HepG2 (cell line): ENCODE measurements around the gene RRAS2. TPM values are rescaled to one million over a fixed set of nuclear protein-coding genes. Genes with fewer than 3 reads are reported as not detected.

ENCODE experiments used
- ATAC-seq: fragments of 200-7000 bp; cut with Tn5 transposase; 3 replicates; pipeline ENCODE4 v1.9.1; 2020; ENCODE audit warnings: mild to moderate bottlenecking, moderate library complexity
- BruUV-seq: library from RNA; stranded (reverse); fragments of 400-500 nt; replicated peaks from 2 replicates; lab custom pipeline; 2021; lab: Mats Ljungman, UMichigan
- CTCF ChIA-PET: fragments of 300-600 bp; formaldehyde crosslinking; extraction: SDS; loops from one replicate; lab custom pipeline; 2021; ENCODE audit warnings: low total read pairs, inconsistent platforms, low intra/inter-chr PET ratio; lab: Yijun Ruan, JAX
- POLR2A ChIA-PET: fragments of 350-600 bp; sonication (Branson Sonifier 250); formaldehyde crosslinking; loops from one replicate; lab custom pipeline; 2020; ENCODE audit warnings: antibody characterized with exemption, inconsistent platforms; lab: Yijun Ruan, JAX
- DNase-seq: peaks from one replicate; pipeline ENCODE4 v3.0.0-alpha.2; 2015; ENCODE audit warnings: low spot score
- FAIRE-seq: peaks from 3 replicates; lab custom pipeline; 2011; peaks lifted over from hg19 to GRCh38; lab: Jason Lieb, UNC
- H2AFZ ChIP-seq: one replicate; pipeline ENCODE4 v1.6.1; 2011; ENCODE audit warnings: low read length, inconsistent platforms
- H3K27ac ChIP-seq: fragments of 300-600 bp; 3 replicates; pipeline ENCODE4 v1.8.0; 2011; ENCODE audit warnings: mixed run types, mild to moderate bottlenecking, mixed read lengths, low read length, inconsistent platforms; ENCODE audit not compliant: insufficient read depth; ENCODE audit errors: extremely low read length
- H3K27me3 ChIP-seq, 2 experiments: fragments of 200-600 bp in 1 of 2; 2 replicates in 1 of 2; 3 replicates in 1 of 2; pipeline versions ENCODE4 v1.6.0 to v1.8.0; 2011; ENCODE audit warnings: low read length in 2 of 2, mild to moderate bottlenecking in 2 of 2, moderate library complexity in 2 of 2, inconsistent platforms in 1 of 2; ENCODE audit not compliant: insufficient read depth in 2 of 2, control insufficient read depth in 1 of 2
- H3K36me3 ChIP-seq, 2 experiments: fragments of 200-600 bp in 1 of 2; replicated peaks in 1 of 2; 2 replicates in 1 of 2; 3 replicates in 1 of 2; pipeline versions ENCODE4 v1.5.1 to v1.8.0; 2011; ENCODE audit warnings: low read length in 2 of 2, inconsistent platforms in 1 of 2; ENCODE audit not compliant: insufficient read depth in 2 of 2, control insufficient read depth in 1 of 2
- H3K4me1 ChIP-seq: 2 replicates; pipeline ENCODE4 v1.5.1; 2012; ENCODE audit warnings: low read length, inconsistent platforms; ENCODE audit not compliant: insufficient read depth
- H3K4me2 ChIP-seq: 2 replicates; pipeline ENCODE4 v1.6.0; 2011; ENCODE audit warnings: low read depth, low read length, inconsistent platforms
- H3K4me3 ChIP-seq, 3 experiments: fragments of 200-600 bp in 1 of 3; sonication (generic), shearing (Covaris generic) in 1 of 3; replicated peaks in 1 of 3; 2 replicates each; pipeline ENCODE4 v1.5.1; 2011 to 2016; ENCODE audit warnings: low read length in 3 of 3, inconsistent platforms in 2 of 3, low read depth in 2 of 3, mild to moderate bottlenecking in 2 of 3, control low read depth in 1 of 3, mixed read lengths in 1 of 3; ENCODE audit not compliant: insufficient read depth in 1 of 3
- H3K79me2 ChIP-seq: one replicate; pipeline ENCODE4 v1.6.1; 2011; ENCODE audit warnings: low read length, inconsistent platforms; ENCODE audit not compliant: insufficient read depth
- H3K9ac ChIP-seq: 2 replicates; pipeline ENCODE4 v1.6.0; 2011; ENCODE audit warnings: mild to moderate bottlenecking, low read depth, low read length, inconsistent platforms; ENCODE audit not compliant: insufficient read depth
- H3K9me3 ChIP-seq: 2 replicates; pipeline ENCODE4 v1.5.1; 2012; ENCODE audit warnings: mild to moderate bottlenecking, low read length
- H4K20me1 ChIP-seq: 2 replicates; pipeline ENCODE4 v1.6.0; 2011; ENCODE audit warnings: inconsistent platforms, mild to moderate bottlenecking, low read length, moderate library complexity; ENCODE audit not compliant: insufficient read depth
- CHCHD3 ChIP-seq: sonication (generic); formaldehyde crosslinking; IDR thresholded peaks from 2 replicates; pipeline ENCODE4 v1.8.0; 2022; ENCODE audit warnings: mild to moderate bottlenecking, missing genetic modification reagents, moderate library complexity
- MIXL1 ChIP-seq: IDR thresholded peaks from 2 replicates; pipeline ENCODE4 v1.6.1; 2016
- MXI1 ChIP-seq: IDR thresholded peaks from 3 replicates; pipeline ENCODE4 v1.6.1; 2012; ENCODE audit warnings: low read depth, low read length, inconsistent platforms, borderline replicate concordance
- REPIN1 ChIP-seq: sonication (generic); formaldehyde crosslinking; IDR thresholded peaks from 2 replicates; pipeline ENCODE4 v1.8.0; 2022; ENCODE audit warnings: missing genetic modification reagents, low read depth, mild to moderate bottlenecking, borderline replicate concordance
- TGIF2 ChIP-seq: IDR thresholded peaks from 2 replicates; pipeline ENCODE4 v1.6.1; 2016; ENCODE audit warnings: control low read depth, missing compliant biosample characterization
- ZKSCAN5 ChIP-seq: sonication (generic); formaldehyde crosslinking; IDR thresholded peaks from 2 replicates; pipeline ENCODE4 v1.5.1; 2020; ENCODE audit warnings: mild to moderate bottlenecking, missing genetic modification reagents
- WGBS: methylation state at CpG from one replicate; pipeline ENCODE4 v1.1.6; 2017; ENCODE audit warnings: low lambda C conversion rate; 5-methylcytosine and 5-hydroxymethylcytosine counted together
- in situ Hi-C: cut with HindIII; loops from 2 replicates; pipeline ENCODE4 v1.10.0; 2017; ENCODE audit warnings: low pct_unique_long_range_greater_than_20kb; ENCODE audit not compliant: extremely low pct_ligation_motif_present
- intact Hi-C: fragments of 100-400 bp; cut with micrococcal nuclease; formaldehyde crosslinking; loops from one replicate; pipeline ENCODE4 v1.10.0; 2022; ENCODE audit not compliant: unreplicated experiment
- polyA plus RNA-seq, 8 experiments: library from polyadenylated mRNA; depleted of rRNA in 3 of 8; stranded (reverse) in 7 of 8; unstranded in 1 of 8; fragments of >200 nt; fragmentation: Illumina TruSeq in 4 of 8; extraction: Trizol in 4 of 8; gene quantifications; 2 replicates each; pipeline versions ENCODE4 v1.2.1 to v1.2.3, GENCODE V29; 2011 to 2016; ENCODE audit warnings: low read depth in 4 of 8, missing spikeins in 1 of 8, mixed read lengths in 1 of 8; ENCODE audit not compliant: insufficient read depth in 1 of 8
- total RNA-seq, 5 experiments: library from RNA; depleted of rRNA; stranded (reverse); fragments of >200 nt; fragmentation: Illumina TruSeq; extraction: Trizol; gene quantifications; 2 replicates each; pipeline ENCODE4 v1.2.3, GENCODE V29; 2016; ENCODE audit warnings: low read depth in 1 of 5
- TF ChIP-seq, protein P1 (sequence below): sonication (generic); formaldehyde crosslinking; IDR thresholded peaks from 2 replicates; pipeline ENCODE4 v1.4.0; 2020; ENCODE audit warnings: missing genetic modification reagents
- TF ChIP-seq, protein P2 (sequence below): sonication (generic); formaldehyde crosslinking; IDR thresholded peaks from 2 replicates; pipeline ENCODE4 v1.9.0; 2022; ENCODE audit warnings: missing genetic modification reagents, mild to moderate bottlenecking, borderline replicate concordance
- TF ChIP-seq, protein P3 (sequence below): sonication (generic); formaldehyde crosslinking; IDR thresholded peaks from 2 replicates; pipeline ENCODE4 v1.5.0; 2020; ENCODE audit warnings: mild to moderate bottlenecking, missing genetic modification reagents, moderate library complexity

RRAS2 gene
- total and polyA plus RNA-seq, 2 of the 13 experiments (the other 11 are each of a cell fraction or from before 2014, with no cell fraction given), result 19.0 to 44.1 TPM

DNA sequence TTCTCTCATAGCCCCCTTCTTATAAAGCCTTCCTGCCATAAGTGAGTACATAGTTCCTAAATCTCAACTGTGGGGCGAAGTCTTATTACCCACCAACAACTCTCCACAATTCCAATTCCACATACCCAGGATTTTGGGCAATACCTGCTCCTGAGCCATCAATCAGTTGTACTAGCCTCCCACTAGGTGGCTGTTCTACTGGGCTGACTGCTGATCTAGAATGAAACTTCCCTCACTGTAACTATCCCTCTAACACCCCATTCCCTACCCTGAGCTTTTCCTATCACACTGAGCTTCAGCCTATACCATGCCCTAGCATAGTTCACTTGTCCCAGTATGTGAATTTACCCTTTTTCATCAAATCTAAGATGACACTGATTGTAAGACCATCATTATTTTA lies 52.5 kb downstream of the RRAS2 start:
- no TSS peak for BruUV-seq
- H3K79me2 ChIP-seq, result peaks cover 18% of the 10 kb centered on the region
- FAIRE-seq, result no peak

More for the DNA sequence above, 52.5 kb downstream of the RRAS2 start:
- no peak for DNase-seq
- WGBS, result 90% methylated on average over 1 of the region's 1 CpG
- TF ChIP-seq CHCHD3 (CRISPR knock-in tag) (no peak), ZKSCAN5 (no peak), REPIN1 (no peak), TGIF2 (no peak), MIXL1 (CRISPR knock-in tag) (no peak), MXI1 (no peak)
- TF ChIP-seq, protein P1, sequence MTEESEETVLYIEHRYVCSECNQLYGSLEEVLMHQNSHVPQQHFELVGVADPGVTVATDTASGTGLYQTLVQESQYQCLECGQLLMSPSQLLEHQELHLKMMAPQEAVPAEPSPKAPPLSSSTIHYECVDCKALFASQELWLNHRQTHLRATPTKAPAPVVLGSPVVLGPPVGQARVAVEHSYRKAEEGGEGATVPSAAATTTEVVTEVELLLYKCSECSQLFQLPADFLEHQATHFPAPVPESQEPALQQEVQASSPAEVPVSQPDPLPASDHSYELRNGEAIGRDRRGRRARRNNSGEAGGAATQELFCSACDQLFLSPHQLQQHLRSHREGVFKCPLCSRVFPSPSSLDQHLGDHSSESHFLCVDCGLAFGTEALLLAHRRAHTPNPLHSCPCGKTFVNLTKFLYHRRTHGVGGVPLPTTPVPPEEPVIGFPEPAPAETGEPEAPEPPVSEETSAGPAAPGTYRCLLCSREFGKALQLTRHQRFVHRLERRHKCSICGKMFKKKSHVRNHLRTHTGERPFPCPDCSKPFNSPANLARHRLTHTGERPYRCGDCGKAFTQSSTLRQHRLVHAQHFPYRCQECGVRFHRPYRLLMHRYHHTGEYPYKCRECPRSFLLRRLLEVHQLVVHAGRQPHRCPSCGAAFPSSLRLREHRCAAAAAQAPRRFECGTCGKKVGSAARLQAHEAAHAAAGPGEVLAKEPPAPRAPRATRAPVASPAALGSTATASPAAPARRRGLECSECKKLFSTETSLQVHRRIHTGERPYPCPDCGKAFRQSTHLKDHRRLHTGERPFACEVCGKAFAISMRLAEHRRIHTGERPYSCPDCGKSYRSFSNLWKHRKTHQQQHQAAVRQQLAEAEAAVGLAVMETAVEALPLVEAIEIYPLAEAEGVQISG (CRISPR knock-in tag), result no peak
- TF ChIP-seq, protein P2, sequence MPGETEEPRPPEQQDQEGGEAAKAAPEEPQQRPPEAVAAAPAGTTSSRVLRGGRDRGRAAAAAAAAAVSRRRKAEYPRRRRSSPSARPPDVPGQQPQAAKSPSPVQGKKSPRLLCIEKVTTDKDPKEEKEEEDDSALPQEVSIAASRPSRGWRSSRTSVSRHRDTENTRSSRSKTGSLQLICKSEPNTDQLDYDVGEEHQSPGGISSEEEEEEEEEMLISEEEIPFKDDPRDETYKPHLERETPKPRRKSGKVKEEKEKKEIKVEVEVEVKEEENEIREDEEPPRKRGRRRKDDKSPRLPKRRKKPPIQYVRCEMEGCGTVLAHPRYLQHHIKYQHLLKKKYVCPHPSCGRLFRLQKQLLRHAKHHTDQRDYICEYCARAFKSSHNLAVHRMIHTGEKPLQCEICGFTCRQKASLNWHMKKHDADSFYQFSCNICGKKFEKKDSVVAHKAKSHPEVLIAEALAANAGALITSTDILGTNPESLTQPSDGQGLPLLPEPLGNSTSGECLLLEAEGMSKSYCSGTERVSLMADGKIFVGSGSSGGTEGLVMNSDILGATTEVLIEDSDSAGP (CRISPR knock-in tag), result no peak
- TF ChIP-seq, protein P3, sequence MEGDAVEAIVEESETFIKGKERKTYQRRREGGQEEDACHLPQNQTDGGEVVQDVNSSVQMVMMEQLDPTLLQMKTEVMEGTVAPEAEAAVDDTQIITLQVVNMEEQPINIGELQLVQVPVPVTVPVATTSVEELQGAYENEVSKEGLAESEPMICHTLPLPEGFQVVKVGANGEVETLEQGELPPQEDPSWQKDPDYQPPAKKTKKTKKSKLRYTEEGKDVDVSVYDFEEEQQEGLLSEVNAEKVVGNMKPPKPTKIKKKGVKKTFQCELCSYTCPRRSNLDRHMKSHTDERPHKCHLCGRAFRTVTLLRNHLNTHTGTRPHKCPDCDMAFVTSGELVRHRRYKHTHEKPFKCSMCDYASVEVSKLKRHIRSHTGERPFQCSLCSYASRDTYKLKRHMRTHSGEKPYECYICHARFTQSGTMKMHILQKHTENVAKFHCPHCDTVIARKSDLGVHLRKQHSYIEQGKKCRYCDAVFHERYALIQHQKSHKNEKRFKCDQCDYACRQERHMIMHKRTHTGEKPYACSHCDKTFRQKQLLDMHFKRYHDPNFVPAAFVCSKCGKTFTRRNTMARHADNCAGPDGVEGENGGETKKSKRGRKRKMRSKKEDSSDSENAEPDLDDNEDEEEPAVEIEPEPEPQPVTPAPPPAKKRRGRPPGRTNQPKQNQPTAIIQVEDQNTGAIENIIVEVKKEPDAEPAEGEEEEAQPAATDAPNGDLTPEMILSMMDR (CRISPR knock-in tag), result 0 out of 2 replicates have a peak, but pooled peaks have one; percentile 5
- ChIA-PET POLR2A (no interaction called here), CTCF (no interaction called here)
- H4K20me1 ChIP-seq, result peaks cover 6% of the 10 kb centered on the region
- H3K27ac ChIP-seq, result no peak overlapping the region
- H3K27me3 ChIP-seq, result no peaks in the 10 kb centered on the region
- ATAC-seq, result peak; percentile 60
- H3K9ac ChIP-seq, result no peak overlapping the region
- no peak overlapping the region for H2AFZ ChIP-seq
- in situ Hi-C loops (loop anchor here (10.0 kb wide), 2 partner anchors 108 to 138 kb away; no protein-coding TSS in a partner anchor), intact Hi-C loops (loop anchor here (5.0 kb wide), 1 partner anchor 51 kb away; the partner anchor contains the start of gene RRAS2)
- H3K4me1 ChIP-seq, result peaks cover 11% of the 10 kb centered on the region
- no peaks in the 10 kb centered on the region for H3K36me3 ChIP-seq
- no peak overlapping the region for H3K4me3 ChIP-seq
- H3K9me3 ChIP-seq, result no peaks in the 10 kb centered on the region
- no peak overlapping the region for H3K4me2 ChIP-seq
